Fibroblast of villous mesenchyme (primary cell): Measurements from ENCODE around the gene AJM1. TPM values are rescaled to one million over a fixed set of nuclear protein-coding genes. Genes with fewer than 3 reads are reported as not detected.
"Not testable (repeated sequence)": the region's sequence is repeated elsewhere in the genome, so short reads cannot be mapped to it uniquely, and the experiment has no call there.

Experiments used
- DNase-seq: peaks from one replicate; pipeline ENCODE4 v3.0.0-alpha.2; 2010; ENCODE audit warnings: low read depth
- H3K4me3 ChIP-seq: 2 replicates; pipeline ENCODE4 v1.5.1; 2011; ENCODE audit warnings: low read depth, mild to moderate bottlenecking, low read length
- CTCF ChIP-seq: IDR thresholded peaks from 2 replicates; pipeline ENCODE4 v1.5.1; 2012; ENCODE audit warnings: low read depth, mild to moderate bottlenecking, low read length; ENCODE audit not compliant: insufficient read depth
- total RNA-seq: library from RNA; depleted of rRNA; stranded (reverse); fragments of >200 nt; gene quantifications from 2 replicates; pipeline ENCODE4 v1.2.3, GENCODE V29; 2012

Gene AJM1
- total RNA-seq, 1 donor = 0.86 TPM

GRCh38 chr9:136861874-136862457 is 19.7 kb downstream of the AJM1 start:
- no peak overlapping the region for H3K4me3 ChIP-seq
- TF ChIP-seq CTCF = no peak
- no peak for DNase-seq

GRCh38 chr9:136862849-136863622 is 20.8 kb downstream of the AJM1 start:
- no peak for DNase-seq
- H3K4me3 ChIP-seq = no peak overlapping the region
- TF ChIP-seq CTCF = no peak

DNA sequence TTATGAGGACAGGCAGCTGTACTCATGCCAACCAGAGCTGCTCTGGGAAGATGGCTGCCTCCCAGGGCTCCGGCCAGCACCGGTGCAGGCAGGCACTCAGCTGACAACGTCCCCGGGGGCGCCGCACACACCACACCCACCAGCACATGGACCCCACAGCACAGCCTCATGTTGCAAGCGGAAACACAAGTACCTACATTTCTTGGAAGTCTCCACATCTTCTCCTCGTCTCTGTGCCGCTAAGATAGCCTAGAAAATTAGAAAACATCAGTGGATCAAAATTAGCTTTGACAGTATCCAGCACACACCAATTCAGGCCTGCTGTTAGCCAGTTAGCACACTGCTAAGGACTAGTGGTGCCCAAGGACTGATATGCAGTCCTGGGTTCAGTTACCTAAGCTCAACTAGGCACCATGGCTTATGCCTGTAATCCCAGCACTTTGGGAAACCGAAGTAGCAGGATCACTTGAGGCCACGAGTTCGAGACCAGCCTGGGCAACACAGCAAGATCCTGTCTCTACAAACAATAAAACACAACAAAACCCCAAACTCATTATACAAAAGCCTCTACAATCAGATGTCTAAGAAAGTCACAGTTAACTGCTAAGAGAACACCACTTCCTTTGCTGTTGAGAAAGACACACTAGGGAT is 21.5 kb downstream of the AJM1 start:
- TF ChIP-seq CTCF = no peak
- no peak overlapping the region for H3K4me3 ChIP-seq
- DNase-seq = no peak

DNA sequence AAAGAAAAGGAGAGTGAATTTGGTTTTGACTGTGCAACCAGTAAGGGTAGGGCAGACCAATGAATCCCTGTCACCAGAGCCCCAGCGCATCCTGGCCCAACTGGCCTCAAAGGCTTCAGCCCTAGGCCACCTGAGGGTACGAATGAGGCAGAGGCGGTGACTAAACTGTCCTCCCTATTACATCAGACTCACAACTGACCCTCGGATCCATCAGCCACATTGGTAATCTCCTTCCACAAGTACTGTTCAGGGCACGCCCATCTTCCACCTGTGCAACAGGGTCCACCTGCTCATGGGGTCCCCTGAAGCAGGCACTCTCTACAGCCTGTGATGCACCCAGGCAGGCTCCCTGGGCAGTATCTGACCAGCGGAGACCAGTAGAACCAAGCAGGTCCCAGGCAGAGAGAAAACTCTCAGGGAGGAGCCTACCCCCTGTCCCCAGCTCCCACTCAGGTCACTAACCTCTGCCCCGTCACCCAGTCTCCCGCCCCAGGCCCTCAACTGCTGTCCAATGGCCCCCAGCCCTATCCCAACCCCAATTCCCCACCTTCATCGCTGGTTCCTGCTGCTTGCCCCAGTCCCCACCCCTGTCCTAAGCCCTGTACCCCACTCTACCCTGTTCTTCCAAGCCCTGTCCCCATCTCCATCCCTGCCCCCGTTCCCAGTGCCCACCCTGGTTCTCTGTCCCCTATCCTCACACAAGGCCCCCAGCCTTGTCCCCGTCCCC is 22.9 kb downstream of the AJM1 start:
- no peak for TF ChIP-seq CTCF
- no peak for DNase-seq
- peak overlapping the region; percentile 82 for H3K4me3 ChIP-seq

DNA sequence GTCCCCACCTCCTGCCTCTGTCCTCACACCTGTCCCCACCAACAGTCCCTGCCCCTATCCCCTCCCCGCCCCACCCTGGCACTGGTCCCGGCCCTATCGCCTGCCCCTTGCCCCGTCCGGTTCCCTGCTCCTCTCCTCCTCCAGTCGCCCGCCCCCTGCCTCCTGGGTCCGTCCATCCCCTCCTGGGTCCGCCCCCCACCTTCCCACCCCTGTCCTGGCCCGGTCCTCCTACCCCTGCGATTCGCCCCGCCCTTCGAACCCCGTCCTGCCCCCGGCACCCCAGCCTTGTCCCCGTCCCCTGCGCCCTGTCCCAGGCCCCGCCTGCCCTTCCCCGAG is 23.5 kb downstream of the AJM1 start:
- DNase-seq = no peak
- no peak for TF ChIP-seq CTCF
- H3K4me3 ChIP-seq = peak overlapping the region; percentile 82

DNA sequence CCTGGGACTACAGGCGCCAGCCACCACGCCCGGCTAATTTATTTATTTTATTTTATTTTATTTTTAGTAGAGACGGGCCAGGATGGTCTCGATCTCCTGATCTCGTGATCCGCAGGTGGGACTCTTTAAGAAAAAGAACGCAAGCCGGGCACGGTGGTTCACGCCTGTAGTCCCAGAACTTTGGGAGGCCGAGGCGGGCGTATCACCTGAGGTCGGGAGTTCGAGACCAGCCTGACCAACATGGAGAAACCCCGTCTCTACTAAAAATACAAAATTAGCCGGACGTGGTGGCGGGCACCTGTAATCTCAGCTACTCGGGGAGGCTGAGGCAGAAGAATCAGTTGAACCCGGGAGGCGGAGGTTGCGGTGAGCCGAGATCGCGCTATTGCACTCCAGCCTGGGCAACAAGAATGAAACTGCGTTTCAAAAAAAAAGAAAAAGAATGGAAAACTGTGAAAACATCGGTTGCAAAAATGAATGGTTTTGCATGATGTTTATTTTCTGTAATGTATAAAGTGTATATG is 24.7 kb downstream of the AJM1 start:
- peak overlapping the region; percentile 82 for H3K4me3 ChIP-seq
- not testable (repeated sequence) for DNase-seq

DNA sequence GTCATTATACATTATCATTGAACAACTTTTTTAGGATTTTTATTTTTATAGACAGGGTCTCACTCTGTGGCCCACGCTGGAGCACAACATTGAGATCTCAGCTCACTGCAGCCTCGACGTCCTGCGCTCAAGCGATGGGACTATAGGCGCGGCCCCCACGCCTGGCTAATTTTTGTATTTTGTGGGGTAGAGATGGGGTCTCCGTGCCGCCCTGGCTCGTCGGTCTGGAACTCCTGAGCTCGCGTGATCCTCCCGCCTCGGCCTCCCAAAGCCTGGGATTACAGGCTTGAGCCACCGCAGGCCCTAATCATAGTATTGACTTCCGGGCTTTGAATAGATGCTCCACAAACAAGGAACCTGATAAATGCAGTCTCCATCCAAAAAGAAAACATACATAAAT is 25.2 kb downstream of the AJM1 start:
- no peak for TF ChIP-seq CTCF
- H3K4me3 ChIP-seq = no peak overlapping the region
- no peak for DNase-seq
